ENCODE measurements around the gene EMP2. TPM values are rescaled to one million over a fixed set of nuclear protein-coding genes. Genes with fewer than 3 reads are reported as not detected.

Gene EMP2
- total RNA-seq, 1 experiment from 2014 or later = 14.4 TPM

GRCh38 chr16:10526962-10527361 is 53.4 kb downstream of the EMP2 start:
- H2AK5ac ChIP-seq (ENCODE audit: insufficient read length, low read length) = no peak overlapping the region
- Mint-ChIP-seq H3K9me3 (no peaks in the 10 kb centered on the region), H3K27me3 (ENCODE audit: low read depth) (no peaks in the 10 kb centered on the region), H3K36me3 (ENCODE audit: insufficient read depth in 1 of 3, low read depth in 3 of 3) (no peaks in the 10 kb centered on the region), H3K4me3 (no peak overlapping the region), H3K4me1 (no peaks in the 10 kb centered on the region), H3K27ac (no peak overlapping the region)
- H3K23me2 ChIP-seq (ENCODE audit: insufficient read length, low read depth, low read length, poor library complexity, severe bottlenecking) = no peaks in the 10 kb centered on the region
- H3K4ac ChIP-seq (ENCODE audit: low read depth, low read length) = no peak overlapping the region
- H3T11ph ChIP-seq (ENCODE audit: low read length) = no peak overlapping the region
- H2BK12ac ChIP-seq (ENCODE audit: insufficient read length, low read depth, low read length) = no peak overlapping the region
- no CpG with 5 or more reads among the region's 7 CpGs for WGBS (ENCODE audit: extremely low coverage, insufficient read length, low lambda C conversion rate)
- no peak for DNase-seq
- no peak overlapping the region for H2BK20ac ChIP-seq (ENCODE audit: low read depth, low read length, poor library complexity, severe bottlenecking)
- no peak for TF ChIP-seq CTCF (conservative IDR thresholded peaks at IDR 0.05)
- H2BK120ac ChIP-seq (ENCODE audit: low read depth, low read length, poor library complexity, severe bottlenecking) = no peak overlapping the region
- no peaks in the 10 kb centered on the region for H3K27me3 ChIP-seq (ENCODE audit: insufficient read depth, low read length)
- no peak overlapping the region for H2AFZ ChIP-seq (ENCODE audit: low read length)
- no peak overlapping the region for H3K9ac ChIP-seq (ENCODE audit: extremely low read depth, insufficient read length, low read length)
- H3K18ac ChIP-seq (ENCODE audit: insufficient read length, low read depth, low read length) = no peak overlapping the region
- no peak overlapping the region for H4K5ac ChIP-seq (ENCODE audit: insufficient read length, low read depth, low read length)
- no peak overlapping the region for H3K27ac ChIP-seq (ENCODE audit: insufficient read length, low read depth, low read length)
- no peak overlapping the region for H3K56ac ChIP-seq (ENCODE audit: insufficient read length, low read depth, low read length)
- H3K4me2 ChIP-seq (ENCODE audit: insufficient read depth, insufficient read length, low read length) = no peak overlapping the region
- no peaks in the 10 kb centered on the region for H3K79me1 ChIP-seq (ENCODE audit: insufficient read depth, low read depth, low read length, poor library complexity, severe bottlenecking)
- no peaks in the 10 kb centered on the region for H3K4me1 ChIP-seq (ENCODE audit: insufficient read depth, low read length)
- H4K20me1 ChIP-seq (ENCODE audit: control insufficient read depth, insufficient read depth, insufficient read length) = no peaks in the 10 kb centered on the region
- no peak overlapping the region for H3K23ac ChIP-seq (ENCODE audit: insufficient read length, low read depth, low read length)
- H4K91ac ChIP-seq (ENCODE audit: insufficient read length, low read depth, low read length) = no peak overlapping the region
- H2BK15ac ChIP-seq (ENCODE audit: low read depth, low read length) = no peak overlapping the region
- H3K79me2 ChIP-seq (ENCODE audit: insufficient read depth, low read length) = no peaks in the 10 kb centered on the region
- no peak overlapping the region for H2BK5ac ChIP-seq (ENCODE audit: insufficient read length, low read length)
- H3K14ac ChIP-seq (ENCODE audit: insufficient read depth, low read length) = no peak overlapping the region
- no peaks in the 10 kb centered on the region for H3K9me3 ChIP-seq (ENCODE audit: control insufficient read depth, low read depth, low read length)
- no peak overlapping the region for H4K8ac ChIP-seq (replicated peaks; ENCODE audit: insufficient read length, low read depth, low read length)

Measured in H9 (cell line).